ENCODE measurements around the gene DUSP7. TPM values are rescaled to one million over a fixed set of nuclear protein-coding genes. Genes with fewer than 3 reads are reported as not detected.

DUSP7 gene
- polyA plus RNA-seq, 4 donors = 16.7 to 20.0 (median 18.4) TPM

DNA sequence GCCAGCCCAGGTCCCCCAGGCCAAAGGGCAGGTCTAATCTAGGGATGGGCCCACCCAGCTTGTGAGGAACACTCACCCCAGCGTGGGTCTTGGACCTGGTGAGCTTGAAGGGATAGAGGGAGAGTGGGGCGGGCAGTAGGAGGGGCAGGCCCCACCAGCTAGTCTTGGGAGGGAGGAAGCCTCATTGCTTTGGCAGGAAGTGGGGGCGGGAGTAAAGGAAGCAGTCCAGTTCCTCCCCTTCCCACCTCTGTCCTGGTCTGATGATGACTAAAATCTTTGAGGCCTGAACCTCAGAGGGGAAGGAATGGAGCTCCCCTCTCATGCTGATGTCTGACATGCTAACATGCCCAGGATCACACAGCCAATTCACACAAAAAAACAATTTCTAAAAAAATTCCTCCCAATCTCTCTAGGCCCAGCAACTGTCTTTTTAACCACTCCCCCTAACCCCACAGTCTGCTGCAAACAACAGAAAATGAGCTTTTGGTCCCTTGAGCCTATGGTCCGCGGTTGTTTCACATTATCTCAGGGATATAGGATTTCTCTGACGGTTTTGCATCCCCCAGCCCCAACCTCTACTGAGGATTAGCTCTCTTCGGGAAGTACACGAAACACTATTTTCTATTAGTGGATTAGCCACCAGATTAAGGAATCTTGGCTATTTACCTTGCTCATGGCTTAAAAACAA is 30.7 kb upstream of the DUSP7 start:
- DNase-seq (ENCODE audit: low read depth in 4 of 4, low spot score in 3 of 4) = no peak

GRCh38 chr3:52086461-52086860 is 30.1 kb upstream of the DUSP7 start:
- DNase-seq (ENCODE audit: low read depth in 4 of 4, low spot score in 3 of 4) = no peak

- DNase-seq (ENCODE audit: low read depth in 4 of 4, low spot score in 3 of 4) = no peak
Measured at GRCh38 chr3:52085681-52086282, 29.4 kb upstream of the DUSP7 start.

GRCh38 chr3:52084954-52085680 is 28.7 kb upstream of the DUSP7 start:
- DNase-seq (ENCODE audit: low read depth in 4 of 4, low spot score in 3 of 4) = no peak

GRCh38 chr3:52084216-52084945 is 28.0 kb upstream of the DUSP7 start:
- DNase-seq (ENCODE audit: low read depth in 4 of 4, low spot score in 3 of 4) = no peak

DNA sequence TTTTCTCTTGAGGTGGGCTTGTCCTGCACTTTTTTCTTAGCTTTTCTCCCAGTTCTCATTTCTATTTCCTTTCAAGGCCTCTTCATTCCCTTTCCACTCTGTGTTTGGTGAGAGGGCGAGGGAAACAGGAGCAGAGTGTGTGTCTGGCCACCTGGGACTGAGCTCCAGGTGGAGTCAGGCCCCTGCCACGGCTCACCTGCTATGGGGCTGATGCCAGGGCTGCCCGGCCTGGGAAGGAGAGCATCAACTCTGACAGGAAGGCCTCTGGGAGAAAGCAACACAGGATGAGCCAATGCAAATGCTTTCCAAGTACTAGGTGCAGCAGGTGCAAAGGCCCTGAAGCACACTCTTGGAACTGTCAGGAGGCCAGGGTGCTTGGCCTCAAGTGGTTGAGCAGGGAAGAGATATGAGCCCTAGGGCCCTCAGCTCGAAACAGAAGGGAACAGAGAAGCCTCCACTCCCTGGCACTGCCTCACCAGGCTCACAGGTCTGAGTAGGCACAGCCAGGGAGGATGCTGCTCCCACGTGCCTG is 27.3 kb upstream of the DUSP7 start:
- no peak for DNase-seq (ENCODE audit: low read depth in 4 of 4, low spot score in 3 of 4)

DNA sequence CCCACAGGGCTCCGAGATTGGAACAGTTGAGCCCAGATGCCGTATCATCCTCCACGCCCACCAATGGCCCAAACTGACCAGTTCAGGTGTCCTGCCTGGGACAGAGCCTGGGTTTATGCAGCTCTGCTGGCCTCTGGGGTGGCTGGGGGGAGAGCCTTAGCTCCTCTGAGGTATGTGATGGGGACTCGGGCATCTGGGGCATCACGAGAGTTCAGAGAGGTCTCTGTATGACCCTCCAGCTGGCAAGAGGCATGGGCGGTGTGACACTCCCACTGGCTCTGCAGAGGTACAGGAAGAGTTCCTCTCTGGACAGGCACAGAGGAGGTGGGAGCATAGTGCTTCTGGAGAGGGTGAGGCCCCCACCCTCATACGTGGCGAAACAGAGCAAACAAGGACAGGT is 26.6 kb upstream of the DUSP7 start:
- no peak for DNase-seq (ENCODE audit: low read depth in 4 of 4, low spot score in 3 of 4)

DNA sequence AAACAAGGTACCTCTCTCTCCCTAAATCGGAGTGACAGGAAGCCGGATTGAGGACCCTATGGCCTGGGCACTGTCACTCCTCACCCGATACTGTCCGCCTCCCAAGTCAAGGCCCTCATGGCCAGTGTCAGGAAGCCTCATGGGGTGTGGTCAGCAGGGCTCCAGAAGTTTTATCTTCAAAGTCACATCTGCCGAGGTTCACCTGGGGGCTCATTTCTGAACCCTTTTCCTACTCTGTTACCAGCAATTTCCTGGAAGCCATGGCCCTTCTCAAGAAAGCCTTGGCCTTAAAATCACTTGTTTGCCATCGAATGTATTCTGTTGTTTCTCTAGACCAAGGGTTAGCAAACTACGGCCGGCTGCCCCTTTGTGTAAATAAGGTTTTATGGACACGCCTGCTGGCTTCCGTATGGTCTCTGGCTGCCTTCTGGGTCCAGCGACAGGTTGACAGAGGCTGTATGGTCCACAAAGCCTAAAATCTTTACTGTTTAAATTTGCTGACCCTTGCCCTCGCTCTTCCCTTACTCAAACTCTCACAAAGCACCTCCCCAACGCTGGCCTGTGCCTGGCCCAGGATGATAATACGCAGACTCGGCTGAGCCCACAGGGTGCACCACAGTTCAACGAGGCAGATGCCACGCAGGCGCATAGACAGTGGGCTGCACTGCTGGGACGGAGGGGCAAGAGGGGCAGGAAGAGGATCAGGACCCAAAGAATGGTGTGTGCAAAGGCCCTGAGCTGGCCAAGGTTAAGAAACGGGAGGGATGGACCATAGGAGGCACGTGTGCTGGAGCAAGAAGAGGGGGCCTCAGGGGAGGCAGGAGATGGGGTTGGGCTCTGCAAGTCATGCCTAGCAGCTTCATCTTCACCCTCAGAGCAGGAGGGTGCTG is 24.7 kb upstream of the DUSP7 start:
- no peak for DNase-seq (ENCODE audit: low read depth in 4 of 4, low spot score in 3 of 4)

DNA sequence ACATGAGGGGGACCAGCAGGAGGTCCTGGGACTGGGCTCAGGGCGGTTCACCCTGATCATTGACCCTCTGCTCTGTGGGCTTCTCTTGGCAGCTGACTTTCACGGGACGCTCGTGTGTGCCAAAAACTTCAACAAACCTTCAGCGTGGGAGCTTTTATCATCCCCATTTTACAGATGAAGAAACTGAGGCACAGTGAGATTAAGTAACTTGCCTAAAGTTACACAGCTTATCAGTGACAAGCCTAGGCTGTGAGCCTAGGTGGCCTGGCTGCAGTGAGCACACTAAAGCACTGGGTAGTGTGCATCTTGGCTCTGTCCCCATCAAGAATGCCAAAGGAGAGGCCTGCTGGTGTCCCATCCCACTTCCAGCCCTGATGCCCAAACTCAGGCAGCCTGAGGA is 23.6 kb upstream of the DUSP7 start:
- no peak for DNase-seq (ENCODE audit: low read depth in 4 of 4, low spot score in 3 of 4)

GRCh38 chr3:52078781-52079560 is 22.6 kb upstream of the DUSP7 start:
- DNase-seq (ENCODE audit: low read depth in 4 of 4, low spot score in 3 of 4) = no peak

DNA sequence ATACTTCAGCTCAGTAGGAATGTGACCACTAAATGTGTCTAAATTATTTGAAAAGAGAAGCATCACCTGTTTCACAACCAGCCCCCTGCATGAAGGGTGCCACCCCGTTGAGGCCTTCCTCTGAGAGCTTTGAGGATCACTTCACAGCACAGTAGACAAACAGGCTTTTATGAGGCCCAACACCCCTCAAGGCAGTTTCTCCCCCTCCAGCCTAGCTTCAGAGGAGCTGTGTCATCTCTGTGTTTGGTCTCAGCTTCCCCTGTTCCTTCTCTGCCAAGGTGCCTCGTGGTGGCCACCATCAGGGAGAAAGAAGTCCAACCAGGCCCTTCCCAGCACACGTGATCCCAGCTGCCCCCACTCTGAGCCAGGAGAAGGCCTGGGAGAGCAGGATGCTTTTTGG is 21.6 kb upstream of the DUSP7 start:
- no peak for DNase-seq (ENCODE audit: low read depth in 4 of 4, low spot score in 3 of 4)

DNA sequence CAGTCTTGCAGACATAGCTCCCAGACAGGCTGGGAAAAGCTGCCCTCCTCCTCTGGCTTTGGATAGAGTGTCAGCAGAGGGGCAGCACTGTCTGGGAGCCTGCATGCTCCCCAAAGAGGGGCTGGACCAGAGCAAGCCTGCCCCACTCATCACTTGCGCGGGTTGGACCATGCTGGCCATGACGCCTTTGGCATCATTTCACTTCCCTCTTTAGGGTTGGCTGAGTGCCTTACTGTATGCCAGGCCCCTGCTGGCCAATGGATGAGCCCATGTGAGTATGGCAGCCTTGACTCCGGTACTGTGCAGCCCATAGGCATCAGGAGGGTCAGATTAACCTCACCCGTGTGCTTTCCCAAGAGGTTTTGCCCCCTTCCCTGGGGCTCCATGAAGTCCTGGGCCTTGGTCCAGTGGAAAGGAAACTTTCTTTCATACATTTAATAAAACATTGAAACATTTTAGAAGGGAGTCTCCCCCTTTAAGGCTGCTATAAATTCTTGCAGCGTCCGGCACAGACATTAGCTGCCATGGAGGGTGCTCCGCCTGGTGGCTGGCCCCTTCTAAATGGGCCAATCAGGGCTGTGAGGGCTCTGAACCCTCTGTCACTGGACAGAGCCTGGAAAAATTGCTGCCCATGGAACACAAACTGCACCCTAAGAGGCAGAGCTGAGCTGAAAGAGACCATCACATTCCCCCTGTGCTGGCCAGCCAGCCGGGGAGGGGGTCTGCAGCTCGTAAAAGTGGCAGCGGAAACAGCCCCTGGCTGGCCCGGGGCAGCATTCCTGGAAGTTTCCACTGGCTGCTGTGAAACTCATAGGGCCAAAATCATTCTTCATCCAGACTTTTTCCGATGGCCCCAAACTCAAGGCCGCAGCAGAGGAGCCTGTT is 20.8 kb upstream of the DUSP7 start:
- DNase-seq (ENCODE audit: low read depth in 4 of 4, low spot score in 3 of 4) = no peak

- no peak for DNase-seq (ENCODE audit: low read depth in 4 of 4, low spot score in 3 of 4)
Measured at GRCh38 chr3:52073490-52073889, 17.1 kb upstream of the DUSP7 start.

- DNase-seq (ENCODE audit: low read depth in 4 of 4, low spot score in 3 of 4) = no peak
Measured at GRCh38 chr3:52072471-52072870, 16.1 kb upstream of the DUSP7 start.

DNA sequence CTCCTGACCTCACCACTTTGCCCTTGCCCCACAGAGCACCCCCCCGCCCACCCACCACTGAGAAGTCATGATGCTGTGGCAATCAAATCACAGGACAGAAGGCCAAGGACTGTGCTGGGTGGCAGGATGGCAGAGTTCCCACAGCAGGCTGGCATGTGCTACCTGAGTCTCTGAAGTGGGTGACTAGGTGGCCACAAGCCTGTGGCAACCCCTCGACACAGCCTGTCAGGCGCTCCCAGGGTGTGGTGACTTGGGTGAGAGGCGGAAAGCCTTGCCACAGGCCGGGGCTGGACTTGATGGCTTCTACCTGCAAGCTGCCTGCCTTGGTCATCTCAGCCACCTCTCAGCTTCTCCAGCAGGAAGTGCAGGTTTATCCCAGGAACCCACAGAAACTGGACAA is 15.6 kb upstream of the DUSP7 start:
- no peak for DNase-seq (ENCODE audit: low read depth in 4 of 4, low spot score in 3 of 4)

DNA sequence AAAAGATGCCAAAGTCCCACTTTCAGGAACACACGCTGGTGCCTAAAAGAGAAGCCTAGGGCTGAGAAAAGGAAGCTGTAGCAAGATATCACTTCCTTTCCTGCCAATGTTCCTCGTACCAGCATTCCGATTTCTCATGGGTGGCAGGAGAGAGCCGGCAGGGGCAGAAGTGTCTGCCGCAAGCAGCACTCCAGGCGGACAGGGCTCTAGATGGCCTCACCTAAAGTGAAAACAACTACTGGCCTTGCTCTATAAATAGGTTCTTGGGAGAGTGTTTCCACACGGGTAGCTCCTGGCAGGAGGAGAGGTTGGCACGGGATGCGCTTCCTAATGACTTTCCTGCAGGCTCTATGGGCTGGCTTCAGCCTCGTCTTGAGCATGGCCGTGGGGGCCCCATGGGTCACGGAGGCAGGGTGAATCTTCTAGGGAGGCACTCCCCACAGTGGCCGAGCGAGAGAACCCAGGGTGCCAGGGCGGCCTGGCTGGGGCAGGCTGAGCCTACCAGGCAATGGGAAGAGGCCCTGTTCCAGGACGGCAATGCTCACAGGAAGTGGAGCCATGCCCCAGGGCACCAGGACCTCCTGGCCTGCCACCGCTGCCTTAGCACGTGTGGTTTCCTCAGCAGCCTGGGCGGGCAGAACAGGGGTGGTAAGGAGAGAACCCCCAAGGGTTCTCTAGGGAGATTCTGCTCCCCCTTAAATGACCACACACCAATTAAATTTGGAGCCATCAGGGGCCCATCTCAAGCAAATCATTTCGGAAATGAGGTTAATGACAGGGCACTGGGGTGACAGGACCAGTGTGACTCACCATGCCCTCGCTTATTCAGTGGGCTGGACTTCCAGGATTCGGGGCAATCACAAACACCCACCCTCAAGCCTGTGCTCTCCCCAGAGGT is 14.6 kb upstream of the DUSP7 start:
- DNase-seq (ENCODE audit: low read depth in 4 of 4, low spot score in 3 of 4) = no peak

GRCh38 chr3:52069855-52070254 is 13.5 kb upstream of the DUSP7 start:
- no peak for DNase-seq (ENCODE audit: low read depth in 4 of 4, low spot score in 3 of 4)
